Measurements from ENCODE around the gene KLHL18.

DNA sequence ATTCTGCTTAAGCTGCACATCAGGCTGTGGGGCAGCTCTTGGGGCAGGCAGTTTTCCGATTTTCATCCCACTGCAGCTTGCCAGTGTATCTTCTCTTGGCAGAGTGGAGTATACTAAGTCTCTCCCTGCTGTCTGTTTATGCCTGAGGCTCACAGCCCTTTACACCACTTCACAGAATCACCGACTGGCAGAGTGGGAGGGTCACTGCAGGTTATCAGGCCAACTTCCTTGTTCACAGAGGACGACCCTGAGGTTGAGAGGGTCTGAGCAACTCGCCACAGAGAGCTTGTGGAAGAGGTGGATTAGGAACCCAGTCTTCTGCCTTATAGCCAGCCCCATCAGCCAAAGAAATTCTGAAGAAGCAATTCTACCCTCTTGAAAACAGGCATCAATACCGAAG lies 31.1 kb upstream of the KLHL18 start:
- no peak for TF ChIP-seq TAF1 (IDR thresholded peaks at IDR 0.05; ENCODE audit: borderline replicate concordance, insufficient read depth, low read length)
- TF ChIP-seq, protein P1, sequence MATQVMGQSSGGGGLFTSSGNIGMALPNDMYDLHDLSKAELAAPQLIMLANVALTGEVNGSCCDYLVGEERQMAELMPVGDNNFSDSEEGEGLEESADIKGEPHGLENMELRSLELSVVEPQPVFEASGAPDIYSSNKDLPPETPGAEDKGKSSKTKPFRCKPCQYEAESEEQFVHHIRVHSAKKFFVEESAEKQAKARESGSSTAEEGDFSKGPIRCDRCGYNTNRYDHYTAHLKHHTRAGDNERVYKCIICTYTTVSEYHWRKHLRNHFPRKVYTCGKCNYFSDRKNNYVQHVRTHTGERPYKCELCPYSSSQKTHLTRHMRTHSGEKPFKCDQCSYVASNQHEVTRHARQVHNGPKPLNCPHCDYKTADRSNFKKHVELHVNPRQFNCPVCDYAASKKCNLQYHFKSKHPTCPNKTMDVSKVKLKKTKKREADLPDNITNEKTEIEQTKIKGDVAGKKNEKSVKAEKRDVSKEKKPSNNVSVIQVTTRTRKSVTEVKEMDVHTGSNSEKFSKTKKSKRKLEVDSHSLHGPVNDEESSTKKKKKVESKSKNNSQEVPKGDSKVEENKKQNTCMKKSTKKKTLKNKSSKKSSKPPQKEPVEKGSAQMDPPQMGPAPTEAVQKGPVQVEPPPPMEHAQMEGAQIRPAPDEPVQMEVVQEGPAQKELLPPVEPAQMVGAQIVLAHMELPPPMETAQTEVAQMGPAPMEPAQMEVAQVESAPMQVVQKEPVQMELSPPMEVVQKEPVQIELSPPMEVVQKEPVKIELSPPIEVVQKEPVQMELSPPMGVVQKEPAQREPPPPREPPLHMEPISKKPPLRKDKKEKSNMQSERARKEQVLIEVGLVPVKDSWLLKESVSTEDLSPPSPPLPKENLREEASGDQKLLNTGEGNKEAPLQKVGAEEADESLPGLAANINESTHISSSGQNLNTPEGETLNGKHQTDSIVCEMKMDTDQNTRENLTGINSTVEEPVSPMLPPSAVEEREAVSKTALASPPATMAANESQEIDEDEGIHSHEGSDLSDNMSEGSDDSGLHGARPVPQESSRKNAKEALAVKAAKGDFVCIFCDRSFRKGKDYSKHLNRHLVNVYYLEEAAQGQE (IDR thresholded peaks at IDR 0.05; ENCODE audit: insufficient read depth in 1 of 2, low read depth in 2 of 2, low read length in 2 of 2) = no peak
- TF ChIP-seq POLR2AphosphoS5 (IDR thresholded peaks at IDR 0.05; ENCODE audit: low read depth, low read length) = no peak

Measured in PFSK-1 (cell line).